ENCODE data around the gene TPPP3.

DNA sequence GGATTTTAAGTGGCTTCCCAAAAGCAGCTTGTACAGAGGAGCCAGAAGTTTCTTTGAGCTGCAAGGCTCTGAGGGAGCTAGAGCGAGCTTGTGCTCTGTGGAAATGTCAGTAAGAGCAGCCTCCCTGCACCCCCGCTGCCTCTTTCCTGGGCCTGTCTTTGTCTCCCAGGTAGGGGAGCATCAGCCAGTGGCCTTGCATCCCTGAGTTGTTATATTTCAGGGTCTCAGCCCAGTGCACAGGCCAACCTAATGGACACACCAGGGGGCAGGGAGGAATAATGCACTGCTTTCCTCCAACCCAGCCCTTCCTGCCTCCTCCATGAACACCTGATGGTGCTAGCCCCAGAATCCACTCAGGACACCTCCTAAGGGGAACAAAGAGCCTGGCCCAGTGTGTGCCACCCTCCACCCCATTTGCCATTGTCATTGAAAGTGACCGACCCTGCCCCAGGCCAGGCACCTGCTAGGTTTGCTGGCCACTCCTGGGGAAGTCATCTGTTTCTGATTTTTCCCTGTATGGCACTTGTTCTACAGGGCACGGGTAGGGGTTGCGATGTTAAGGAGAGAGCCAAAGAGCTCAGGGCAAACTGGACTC, 6.3 kb downstream of the TPPP3 start:
- TF ChIP-seq EZH2 (IDR thresholded peaks at IDR 0.05; ENCODE audit: borderline replicate concordance, insufficient read depth, low read depth, low read length, poor library complexity, severe bottlenecking), result no peak
- TF ChIP-seq, protein P1, sequence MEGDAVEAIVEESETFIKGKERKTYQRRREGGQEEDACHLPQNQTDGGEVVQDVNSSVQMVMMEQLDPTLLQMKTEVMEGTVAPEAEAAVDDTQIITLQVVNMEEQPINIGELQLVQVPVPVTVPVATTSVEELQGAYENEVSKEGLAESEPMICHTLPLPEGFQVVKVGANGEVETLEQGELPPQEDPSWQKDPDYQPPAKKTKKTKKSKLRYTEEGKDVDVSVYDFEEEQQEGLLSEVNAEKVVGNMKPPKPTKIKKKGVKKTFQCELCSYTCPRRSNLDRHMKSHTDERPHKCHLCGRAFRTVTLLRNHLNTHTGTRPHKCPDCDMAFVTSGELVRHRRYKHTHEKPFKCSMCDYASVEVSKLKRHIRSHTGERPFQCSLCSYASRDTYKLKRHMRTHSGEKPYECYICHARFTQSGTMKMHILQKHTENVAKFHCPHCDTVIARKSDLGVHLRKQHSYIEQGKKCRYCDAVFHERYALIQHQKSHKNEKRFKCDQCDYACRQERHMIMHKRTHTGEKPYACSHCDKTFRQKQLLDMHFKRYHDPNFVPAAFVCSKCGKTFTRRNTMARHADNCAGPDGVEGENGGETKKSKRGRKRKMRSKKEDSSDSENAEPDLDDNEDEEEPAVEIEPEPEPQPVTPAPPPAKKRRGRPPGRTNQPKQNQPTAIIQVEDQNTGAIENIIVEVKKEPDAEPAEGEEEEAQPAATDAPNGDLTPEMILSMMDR (IDR thresholded peaks at IDR 0.05), result no peak

Measured in B cell (primary cell).